Measurements from ENCODE around the gene HSD17B12. TPM values are rescaled to one million over a fixed set of nuclear protein-coding genes. Genes with fewer than 3 reads are reported as not detected.

The HSD17B12 gene
- total and polyA plus RNA-seq, 2 experiments from 2014 or later: 83.2 to 137 TPM

- no peaks in the 10 kb centered on the region for H3K4me1 ChIP-seq (ENCODE audit: insufficient read depth)
- WGBS (ENCODE audit: low lambda C conversion rate, missing lambda C conversion rate): 90% methylated on average over 1 of the region's 1 CpG
- H3K79me2 ChIP-seq: peaks cover 95% of the 10 kb centered on the region
- H4K20me1 ChIP-seq (ENCODE audit: insufficient read depth, poor library complexity, severe bottlenecking): peaks cover 24% of the 10 kb centered on the region
- H3K9me2 ChIP-seq (replicated peaks; ENCODE audit: insufficient read depth): no peaks in the 10 kb centered on the region
- no peak for DNase-seq (ENCODE audit: low spot score)
- no peaks in the 10 kb centered on the region for H3K27me3 ChIP-seq
- H3K4me3 ChIP-seq: no peak overlapping the region
- no peak overlapping the region for H3K27ac ChIP-seq
- TF ChIP-seq CTCF (IDR thresholded peaks at IDR 0.05; ENCODE audit: poor library complexity) (no peak), EZH2 (IDR thresholded peaks at IDR 0.05; ENCODE audit: borderline replicate concordance) (no peak), EZH2phosphoT487 (IDR thresholded peaks at IDR 0.05; ENCODE audit: low read depth, severe bottlenecking, unreplicated experiment) (no peak)
- H3K36me3 ChIP-seq (replicated peaks; ENCODE audit: insufficient read depth, low read depth): no peaks in the 10 kb centered on the region
- H2AFZ ChIP-seq: no peak overlapping the region
- no peak overlapping the region for H3K4me2 ChIP-seq
- no peaks in the 10 kb centered on the region for H3K9me3 ChIP-seq (ENCODE audit: low read depth)
Observed at GRCh38 chr11:43691806-43692205, 11.3 kb downstream of the HSD17B12 start.

GRCh38 chr11:43693069-43693468, 12.5 kb downstream of the HSD17B12 start:
- no peaks in the 10 kb centered on the region for H3K36me3 ChIP-seq (replicated peaks; ENCODE audit: insufficient read depth, low read depth)
- DNase-seq (ENCODE audit: low spot score): no peak
- no peaks in the 10 kb centered on the region for H3K9me2 ChIP-seq (replicated peaks; ENCODE audit: insufficient read depth)
- H3K27me3 ChIP-seq: no peaks in the 10 kb centered on the region
- H3K27ac ChIP-seq: no peak overlapping the region
- peaks cover 95% of the 10 kb centered on the region for H3K79me2 ChIP-seq
- H3K4me3 ChIP-seq: no peak overlapping the region
- no peak overlapping the region for H3K4me2 ChIP-seq
- TF ChIP-seq EZH2phosphoT487 (IDR thresholded peaks at IDR 0.05; ENCODE audit: low read depth, severe bottlenecking, unreplicated experiment) (no peak), EZH2 (IDR thresholded peaks at IDR 0.05; ENCODE audit: borderline replicate concordance) (no peak), CTCF (IDR thresholded peaks at IDR 0.05; ENCODE audit: poor library complexity) (no peak)
- WGBS (ENCODE audit: low lambda C conversion rate, missing lambda C conversion rate): 43% methylated on average over 2 of the region's 2 CpGs
- no peak overlapping the region for H2AFZ ChIP-seq
- no peaks in the 10 kb centered on the region for H3K9me3 ChIP-seq (ENCODE audit: low read depth)
- peaks cover 19% of the 10 kb centered on the region for H4K20me1 ChIP-seq (ENCODE audit: insufficient read depth, poor library complexity, severe bottlenecking)
- no peaks in the 10 kb centered on the region for H3K4me1 ChIP-seq (ENCODE audit: insufficient read depth)

GRCh38 chr11:43693731-43694130, 13.2 kb downstream of the HSD17B12 start:
- no peaks in the 10 kb centered on the region for H3K4me1 ChIP-seq (ENCODE audit: insufficient read depth)
- H4K20me1 ChIP-seq (ENCODE audit: insufficient read depth, poor library complexity, severe bottlenecking): peaks cover 14% of the 10 kb centered on the region
- no peaks in the 10 kb centered on the region for H3K9me2 ChIP-seq (replicated peaks; ENCODE audit: insufficient read depth)
- no peak for DNase-seq (ENCODE audit: low spot score)
- H3K4me3 ChIP-seq: no peak overlapping the region
- no peaks in the 10 kb centered on the region for H3K9me3 ChIP-seq (ENCODE audit: low read depth)
- H3K4me2 ChIP-seq: no peak overlapping the region
- H3K36me3 ChIP-seq (replicated peaks; ENCODE audit: insufficient read depth, low read depth): no peaks in the 10 kb centered on the region
- no peak overlapping the region for H3K27ac ChIP-seq
- no peak overlapping the region for H2AFZ ChIP-seq
- H3K79me2 ChIP-seq: peaks cover 95% of the 10 kb centered on the region
- H3K27me3 ChIP-seq: no peaks in the 10 kb centered on the region
- TF ChIP-seq CTCF (IDR thresholded peaks at IDR 0.05; ENCODE audit: poor library complexity): no peak
- TF ChIP-seq EZH2phosphoT487 (IDR thresholded peaks at IDR 0.05; ENCODE audit: low read depth, severe bottlenecking, unreplicated experiment): no peak
- no peak for TF ChIP-seq EZH2 (IDR thresholded peaks at IDR 0.05; ENCODE audit: borderline replicate concordance)
- 69% methylated on average over 3 of the region's 3 CpGs for whole genome bisulfite sequencing (ENCODE audit: low lambda C conversion rate, missing lambda C conversion rate)

DNA sequence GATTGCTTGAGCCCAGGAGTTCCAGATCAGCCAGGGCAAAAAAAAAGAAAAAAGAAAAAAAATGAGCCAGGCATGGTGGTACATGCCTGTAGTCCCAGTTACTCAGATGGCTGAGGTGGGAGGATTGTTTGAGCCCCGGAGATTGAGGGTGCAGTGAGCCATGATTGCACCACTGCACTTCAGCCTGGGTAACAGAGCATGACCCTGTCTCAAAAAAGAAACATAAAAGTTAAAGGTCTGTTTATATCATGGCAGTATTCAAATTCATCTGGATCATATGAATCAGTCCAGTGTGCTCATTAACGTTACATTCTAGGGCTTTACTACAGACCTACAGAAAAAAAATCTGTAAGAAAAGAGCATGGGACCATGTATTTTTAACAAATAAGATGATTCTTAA, 13.9 kb downstream of the HSD17B12 start:
- Histone ChIP-seq H3K9me2 (replicated peaks; ENCODE audit: insufficient read depth) (no peaks in the 10 kb centered on the region), H3K4me1 (ENCODE audit: insufficient read depth) (no peaks in the 10 kb centered on the region), H3K27me3 (no peaks in the 10 kb centered on the region), H3K36me3 (replicated peaks; ENCODE audit: insufficient read depth, low read depth) (no peaks in the 10 kb centered on the region), H2AFZ (no peak overlapping the region), H3K79me2 (peaks cover 95% of the 10 kb centered on the region), H3K27ac (no peak overlapping the region), H3K9me3 (ENCODE audit: low read depth) (no peaks in the 10 kb centered on the region), H3K4me2 (no peak overlapping the region), H4K20me1 (ENCODE audit: insufficient read depth, poor library complexity, severe bottlenecking) (peaks cover 16% of the 10 kb centered on the region), H3K4me3 (no peak overlapping the region)
- TF ChIP-seq CTCF (IDR thresholded peaks at IDR 0.05; ENCODE audit: poor library complexity) (no peak), EZH2 (IDR thresholded peaks at IDR 0.05; ENCODE audit: borderline replicate concordance) (no peak), EZH2phosphoT487 (IDR thresholded peaks at IDR 0.05; ENCODE audit: low read depth, severe bottlenecking, unreplicated experiment) (no peak)
- no peak for DNase-seq (ENCODE audit: low spot score)
- 94% methylated on average over 2 of the region's 2 CpGs for WGBS (ENCODE audit: low lambda C conversion rate, missing lambda C conversion rate)
